Inferior parietal cortex (tissue), 1 donor: ENCODE data around the gene RUVBL2.

Source experiments
- DNase-seq: peaks from one replicate; pipeline ENCODE4 v3.0.0-alpha.2; 2016; ENCODE audit errors: extremely low spot score

The RUVBL2 gene

GRCh38 chr19:48993175-48994034, at the start of gene RUVBL2, which contains the start of gene GYS1:
RUVBL2 (plus strand) TSS chr19:48993887; CDS start chr19:48993912, 25 bp downstream.
GYS1 (minus strand) TSS chr19:48993309; CDS start chr19:48993112, 197 bp downstream.
- DNase-seq: peak; percentile 99

- no peak for DNase-seq
Measured at GRCh38 chr19:48945415-48945814, 48.3 kb upstream of the RUVBL2 start.

GRCh38 chr19:48945817-48946216, 47.9 kb upstream of the RUVBL2 start:
- no peak for DNase-seq

GRCh38 chr19:48946463-48947257, 47.0 kb upstream of the RUVBL2 start:
- DNase-seq: no peak

- DNase-seq: no peak
Measured at GRCh38 chr19:48947258-48947542, 46.5 kb upstream of the RUVBL2 start.

- DNase-seq: no peak
Measured at GRCh38 chr19:48950159-48950558, 43.5 kb upstream of the RUVBL2 start.

GRCh38 chr19:48950830-48951519, 42.7 kb upstream of the RUVBL2 start:
- DNase-seq: no peak

- no peak for DNase-seq
Measured at GRCh38 chr19:48953141-48953540, 40.5 kb upstream of the RUVBL2 start.

GRCh38 chr19:48953990-48954594, 39.6 kb upstream of the RUVBL2 start:
- DNase-seq: no peak

GRCh38 chr19:48954595-48955307, 38.9 kb upstream of the RUVBL2 start, which contains the start of gene BAX:
BAX (plus strand) TSS chr19:48954875; CDS start chr19:48954929, 54 bp downstream.
- DNase-seq: peak; percentile 95

GRCh38 chr19:48955308-48955958, 38.3 kb upstream of the RUVBL2 start:
- no peak for DNase-seq

GRCh38 chr19:48958006-48958405, 35.7 kb upstream of the RUVBL2 start:
- DNase-seq: no peak

GRCh38 chr19:48959341-48960239, 34.1 kb upstream of the RUVBL2 start:
- DNase-seq: no peak

GRCh38 chr19:48961051-48961649, 32.5 kb upstream of the RUVBL2 start:
- DNase-seq: no peak

GRCh38 chr19:48961673-48962028, 32.0 kb upstream of the RUVBL2 start:
- DNase-seq: no peak

GRCh38 chr19:48962029-48962848, 31.4 kb upstream of the RUVBL2 start:
- DNase-seq: no peak

- DNase-seq: no peak
Measured at GRCh38 chr19:48962849-48963165, 30.9 kb upstream of the RUVBL2 start.

- peak; percentile 60 for DNase-seq
Measured at GRCh38 chr19:48963371-48964204, 30.1 kb upstream of the RUVBL2 start.
